Stimulated activated naive CD4-positive, alpha-beta T cell (primary cell): Measurements from ENCODE around the gene PPARGC1A.

Experiments
- DNase-seq, 6 experiments: peaks; one replicate each; lab custom pipeline; 2025; lab: John Stamatoyannopoulos, UW

Gene PPARGC1A

DNA sequence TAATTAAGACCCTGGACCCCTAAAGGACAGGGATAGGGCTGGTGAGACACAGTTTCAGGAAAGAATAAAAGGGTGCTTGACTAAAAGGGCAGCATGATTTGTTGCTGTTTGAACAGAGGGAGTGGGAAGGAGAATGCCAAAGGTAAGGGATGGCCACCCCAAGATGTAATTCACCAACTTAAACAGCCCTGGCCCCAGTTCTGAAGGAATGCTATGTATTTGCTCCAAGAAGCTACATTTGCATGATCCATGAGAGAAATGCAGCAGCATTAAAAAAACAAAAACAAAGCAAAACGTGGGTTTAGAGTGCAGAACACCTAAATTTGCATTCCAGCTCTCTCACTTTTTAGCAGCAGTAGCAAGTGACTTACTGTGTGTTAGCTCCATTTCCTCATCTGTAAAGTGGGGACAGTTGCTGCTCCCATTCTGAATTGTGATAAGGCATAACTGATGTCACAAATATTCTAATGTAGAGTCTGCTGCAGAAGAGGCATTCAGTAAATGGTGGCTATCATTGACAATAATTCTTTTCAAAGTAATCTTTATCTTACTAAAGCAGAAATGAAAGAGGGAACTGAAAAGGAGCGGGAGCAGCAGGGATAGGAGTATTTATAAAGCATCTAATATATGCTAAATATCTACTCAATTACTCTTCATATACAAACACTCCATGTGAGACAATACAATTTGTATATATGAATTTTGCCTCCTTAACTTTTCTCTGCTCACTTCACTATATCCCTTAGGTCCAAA lies 115.8 kb downstream of the PPARGC1A start:
- no peak for DNase-seq

DNA sequence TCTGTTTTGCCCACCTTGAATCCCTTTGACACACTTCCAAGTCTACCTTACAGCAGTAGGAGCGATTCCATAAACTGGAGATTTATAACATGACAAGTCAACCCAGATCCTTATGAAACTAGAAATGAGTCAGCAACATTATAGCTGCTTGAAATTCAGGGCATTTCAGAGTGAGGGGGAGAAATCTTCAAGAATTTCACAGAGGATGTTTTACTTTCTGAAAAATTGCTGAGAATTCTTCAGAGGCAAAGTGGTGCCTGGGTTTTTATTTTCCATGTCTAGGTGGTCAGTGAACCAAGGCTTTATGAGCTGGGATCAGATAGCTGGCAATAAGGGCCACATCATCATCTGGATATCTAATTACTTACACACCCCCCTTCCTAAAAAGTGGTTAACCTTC lies 119.8 kb downstream of the PPARGC1A start:
- no peak for DNase-seq

DNA sequence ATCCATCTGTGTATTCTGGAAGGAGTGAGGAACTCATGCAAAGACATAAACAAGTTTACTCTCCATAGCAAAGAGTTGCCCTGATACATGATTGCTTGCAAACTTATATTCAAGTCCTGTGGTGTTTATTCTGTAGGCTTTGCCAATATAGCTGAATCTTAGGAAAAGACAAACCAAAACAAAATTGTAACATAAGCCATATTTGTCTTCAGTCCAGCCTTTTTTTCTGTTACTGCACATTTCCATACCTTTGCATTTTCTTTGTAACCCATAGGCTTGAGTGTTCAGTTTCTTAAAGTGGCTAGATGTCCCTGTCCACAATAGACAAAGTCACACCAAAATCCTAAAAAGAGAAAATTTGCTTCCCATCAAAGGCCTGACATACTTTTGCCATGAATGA lies 120.4 kb downstream of the PPARGC1A start:
- DNase-seq: no peak

DNA sequence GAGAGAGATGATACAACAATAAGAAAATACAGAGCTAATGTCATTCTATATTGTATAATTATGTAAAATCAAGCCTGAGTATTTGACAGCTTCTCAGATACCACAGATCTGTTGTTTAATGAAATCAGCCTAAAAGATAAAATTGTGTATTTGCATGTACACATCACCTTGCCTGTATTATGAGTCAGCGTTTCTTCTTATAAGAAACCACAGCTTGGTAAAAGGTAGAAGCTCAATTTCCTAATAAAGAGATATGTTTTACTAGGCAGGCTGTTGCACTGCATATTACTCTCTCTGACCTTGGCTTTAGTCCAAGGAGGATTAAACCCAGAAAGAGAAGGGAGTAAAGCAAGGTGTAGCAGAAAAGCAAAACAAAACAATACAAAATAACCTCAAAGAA lies 121.3 kb downstream of the PPARGC1A start:
- DNase-seq: no peak

DNA sequence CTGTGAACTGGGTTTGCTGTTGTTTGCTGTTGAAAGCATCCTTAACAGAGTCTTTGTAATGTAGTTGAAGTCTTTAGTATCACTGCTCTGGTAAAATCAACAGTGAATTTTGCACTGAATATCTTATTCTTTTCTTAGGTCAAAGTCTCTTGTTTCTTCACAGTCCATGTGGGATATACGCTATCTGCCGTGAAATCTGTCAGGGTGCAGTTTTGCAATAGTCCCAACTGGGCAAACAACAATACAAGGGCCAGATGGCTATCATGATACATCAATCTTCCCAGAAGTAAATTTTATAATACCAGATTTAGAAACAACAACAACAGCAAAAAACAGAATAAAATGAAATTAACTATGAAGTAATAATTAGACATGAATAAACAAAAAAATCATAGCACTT lies 123.5 kb downstream of the PPARGC1A start:
- no peak for DNase-seq

DNA sequence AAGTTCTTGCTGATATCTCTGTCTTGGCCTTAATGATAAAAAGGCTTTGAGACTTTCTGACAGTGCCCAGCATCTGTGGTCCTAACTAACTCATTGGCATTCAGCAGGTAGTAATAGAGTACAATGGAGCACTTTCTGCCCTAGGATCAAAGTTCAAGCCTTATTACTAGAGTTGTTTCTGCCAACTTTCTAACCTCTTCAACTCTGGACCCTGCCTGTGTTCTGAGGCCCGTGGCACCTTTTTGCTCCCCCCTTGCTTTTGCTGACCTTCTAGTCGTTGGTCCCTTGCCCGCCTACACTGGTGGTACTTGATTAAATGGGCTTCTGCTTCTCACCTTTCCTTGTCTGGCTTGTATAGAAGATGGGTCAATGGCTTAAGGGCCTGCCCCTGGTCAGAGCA lies 126.3 kb downstream of the PPARGC1A start:
- no peak for DNase-seq

DNA sequence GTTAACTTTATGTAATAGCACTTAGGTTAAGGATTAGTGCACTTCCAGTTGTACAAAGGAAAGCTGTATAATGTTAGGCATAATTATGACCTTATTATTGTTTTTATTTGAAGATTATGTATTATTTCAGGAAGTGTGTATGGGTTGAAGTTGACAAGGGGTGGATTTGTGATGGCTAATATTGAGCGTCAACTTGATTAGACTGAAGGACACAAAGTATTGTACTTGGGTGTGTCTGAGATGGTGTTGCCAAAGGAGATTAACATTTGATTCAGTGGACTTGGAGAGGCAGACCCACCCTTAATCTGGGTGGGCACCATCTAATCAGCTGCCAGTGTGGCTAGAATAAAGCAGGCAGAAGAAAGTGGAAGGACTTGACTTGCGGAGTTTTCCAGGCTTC lies 127.3 kb downstream of the PPARGC1A start:
- DNase-seq: no peak

DNA sequence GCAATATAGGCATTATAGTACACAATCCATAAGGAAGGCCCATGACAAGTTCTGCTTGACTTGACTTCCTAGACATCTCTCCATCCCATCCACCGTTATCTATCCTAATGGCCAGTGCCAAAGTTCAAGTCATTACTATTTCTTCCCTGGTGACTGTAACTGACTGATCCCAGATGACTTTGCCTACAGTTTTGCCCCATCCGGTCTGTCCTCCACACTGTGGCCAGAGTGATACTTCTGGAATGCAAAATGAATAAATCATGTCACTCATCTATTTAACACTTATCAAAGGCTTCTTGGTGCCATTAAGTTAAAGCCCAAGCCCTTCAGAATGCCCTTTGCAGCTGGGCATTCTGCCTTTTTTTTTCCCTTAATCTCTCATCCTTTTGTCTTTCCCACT lies 130.8 kb downstream of the PPARGC1A start:
- no peak for DNase-seq

DNA sequence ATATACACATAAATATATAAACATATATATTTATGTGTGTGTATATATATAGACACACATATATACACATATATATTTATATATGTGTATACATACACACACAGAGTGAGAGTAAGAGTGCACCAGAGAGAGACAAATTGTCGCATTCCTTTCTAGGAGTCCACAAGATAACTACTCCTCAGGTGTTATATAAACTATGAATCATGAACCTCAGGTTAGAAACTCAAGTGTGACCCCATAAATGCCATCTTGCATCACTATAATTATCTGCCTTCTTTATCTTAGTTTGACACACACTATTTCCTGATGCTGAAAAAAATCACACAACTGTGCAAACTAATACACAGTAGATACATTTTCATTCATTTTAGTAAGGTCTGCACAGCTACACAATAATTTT lies 135.2 kb downstream of the PPARGC1A start:
- no peak for DNase-seq

DNA sequence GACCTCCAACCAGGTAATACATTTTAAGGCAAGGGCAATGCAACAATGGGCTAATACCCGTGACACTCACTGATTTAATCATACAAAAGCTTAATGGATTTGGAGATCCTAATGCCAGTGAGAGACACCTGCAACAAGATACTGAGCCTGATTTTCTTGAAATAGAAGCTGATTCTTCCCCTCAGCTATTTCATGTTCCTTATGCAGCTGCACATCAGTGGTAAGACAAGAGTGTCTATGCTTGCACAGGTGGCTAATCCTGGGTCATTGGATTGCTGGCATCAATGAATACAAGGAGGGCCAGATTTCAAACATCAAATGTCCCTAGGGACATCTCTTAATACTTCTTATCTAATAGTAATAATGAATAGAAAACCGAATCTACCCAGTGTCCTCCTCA lies 139.7 kb downstream of the PPARGC1A start:
- DNase-seq: no peak

DNA sequence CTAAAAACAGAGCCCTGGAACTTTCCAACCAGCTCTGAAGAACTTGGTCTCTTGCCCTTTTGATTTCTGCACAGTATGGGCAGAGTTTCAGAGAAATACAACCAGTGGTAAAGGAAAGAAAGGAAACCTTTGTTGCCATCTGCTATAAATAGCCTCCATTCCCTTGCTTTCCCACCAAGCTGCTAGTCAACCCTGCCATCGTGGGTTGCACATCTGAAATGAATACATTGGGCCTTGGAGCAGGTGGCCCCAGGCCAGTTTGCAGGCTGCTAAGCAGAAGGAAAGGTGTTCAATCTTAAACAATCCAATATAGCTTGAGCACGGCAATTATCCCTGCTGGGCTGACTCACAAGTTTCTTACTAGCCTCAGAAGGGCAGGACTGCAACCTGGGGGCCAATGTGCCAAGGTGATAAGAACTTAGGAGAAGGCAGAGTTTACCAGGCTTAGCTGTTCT lies 142.5 kb downstream of the PPARGC1A start:
- no peak for DNase-seq

DNA sequence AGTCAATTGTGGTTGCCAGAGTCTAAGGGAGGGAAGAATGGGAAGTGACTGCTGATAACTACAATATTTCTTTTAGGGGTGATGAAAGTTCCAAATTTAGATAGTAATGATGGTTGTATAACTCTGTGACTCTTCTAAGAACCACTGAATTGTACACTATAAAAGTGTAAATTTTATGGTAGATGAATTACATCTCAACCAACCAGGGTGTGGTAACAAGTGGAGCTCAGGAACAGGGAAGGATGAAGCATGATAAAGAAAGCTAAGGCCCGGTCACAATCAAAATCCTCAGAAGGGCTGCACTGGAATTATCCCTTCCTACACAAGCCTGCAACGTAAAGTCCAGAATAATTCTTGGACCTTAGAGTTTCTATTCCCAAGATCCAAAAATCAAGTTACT lies 143.2 kb downstream of the PPARGC1A start:
- DNase-seq: no peak

DNA sequence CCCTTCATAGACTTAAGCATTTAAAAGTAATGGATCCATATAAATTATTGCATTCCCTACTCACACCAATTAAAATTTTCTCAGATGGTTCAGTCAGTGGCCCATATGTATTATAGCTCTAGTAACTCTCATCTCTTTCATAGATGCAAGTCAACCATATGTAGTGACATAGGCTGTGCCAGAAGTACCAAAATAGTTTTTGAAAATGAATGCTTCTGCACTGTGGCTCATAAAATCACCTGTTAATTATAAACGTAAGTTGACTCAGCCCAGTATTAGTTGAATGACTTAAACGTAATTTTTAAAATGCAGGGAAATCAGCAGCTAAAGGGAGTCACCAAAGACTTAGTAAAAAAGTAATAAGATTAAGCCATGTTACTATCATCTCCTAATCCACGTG lies 143.8 kb downstream of the PPARGC1A start:
- DNase-seq: no peak

DNA sequence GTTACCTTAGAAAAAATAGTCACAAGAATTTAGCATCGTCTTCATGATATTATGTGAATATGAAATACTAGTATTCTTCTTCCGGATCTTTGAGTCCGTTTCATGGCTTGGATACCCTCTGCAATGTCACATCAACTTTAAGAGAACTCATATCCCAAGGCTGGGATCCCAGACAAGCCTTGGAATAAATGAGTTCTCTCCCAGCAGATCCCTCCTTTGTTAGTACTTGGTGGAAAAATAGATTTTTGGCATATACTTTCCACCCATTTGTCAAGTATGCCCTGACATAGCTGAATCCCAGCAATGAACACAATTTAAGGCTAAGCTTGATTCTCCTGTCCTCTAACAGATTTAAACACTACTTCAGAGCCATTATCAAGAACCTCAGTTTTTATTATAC lies 144.5 kb downstream of the PPARGC1A start:
- DNase-seq: no peak
